Measurements from ENCODE around the gene DPP9. TPM values are rescaled to one million over a fixed set of nuclear protein-coding genes. Genes with fewer than 3 reads are reported as not detected.
A peak's percentile ranks its signal among the peaks of the same experiment; 100 is the strongest.

The DPP9 gene
- 40.7 and 46.8 TPM in 2 replicates for total RNA-seq (2021; fragmentation: NEBNext Ultra II Directional; extraction: Animal tissue kit (Norgen Biotek cat#: 25700))
- polyA plus RNA-seq (2011; rRNA removed) = 11.6 and 23.3 TPM in 2 replicates
- polyA plus RNA-seq (2011; cell fraction: cytosol; rRNA removed) = 8.8 TPM
- 14.8 TPM for polyA plus RNA-seq (2011; cell fraction: nucleus; rRNA removed)
- polyA plus RNA-seq (2012, experiment 1 of 2) = 16.8 to 25.1 TPM (median 22.4 TPM) in 4 replicates
- 27.0 TPM for polyA plus RNA-seq (2012, experiment 2 of 2)
- polyA plus RNA-seq (2013, experiment 1 of 2) = 26.2 TPM
- 22.8 TPM for polyA plus RNA-seq (2013, experiment 2 of 2)
- 9.5 and 9.9 TPM in 2 replicates for polyA minus RNA-seq (2011; rRNA and poly(A)+ RNA removed)
- 18.3 TPM for polyA minus RNA-seq (2011; cell fraction: cytosol; rRNA and poly(A)+ RNA removed)
- 33.5 TPM for polyA minus RNA-seq (2011; cell fraction: nucleus; rRNA and poly(A)+ RNA removed)
- long read RNA-seq, experiment 1, full-length matches to known transcripts = 4 of 32 reads
- long read RNA-seq, experiment 1, partial matches to known transcripts = 25 of 32 reads
- long read RNA-seq, experiment 1, other reads (novel, unspliced or antisense) = 3 of 32 reads
- long read RNA-seq, experiment 2, partial matches to known transcripts = 1 of 7 reads
- long read RNA-seq, experiment 2, other reads (novel, unspliced or antisense) = 5 of 7 reads

DNA sequence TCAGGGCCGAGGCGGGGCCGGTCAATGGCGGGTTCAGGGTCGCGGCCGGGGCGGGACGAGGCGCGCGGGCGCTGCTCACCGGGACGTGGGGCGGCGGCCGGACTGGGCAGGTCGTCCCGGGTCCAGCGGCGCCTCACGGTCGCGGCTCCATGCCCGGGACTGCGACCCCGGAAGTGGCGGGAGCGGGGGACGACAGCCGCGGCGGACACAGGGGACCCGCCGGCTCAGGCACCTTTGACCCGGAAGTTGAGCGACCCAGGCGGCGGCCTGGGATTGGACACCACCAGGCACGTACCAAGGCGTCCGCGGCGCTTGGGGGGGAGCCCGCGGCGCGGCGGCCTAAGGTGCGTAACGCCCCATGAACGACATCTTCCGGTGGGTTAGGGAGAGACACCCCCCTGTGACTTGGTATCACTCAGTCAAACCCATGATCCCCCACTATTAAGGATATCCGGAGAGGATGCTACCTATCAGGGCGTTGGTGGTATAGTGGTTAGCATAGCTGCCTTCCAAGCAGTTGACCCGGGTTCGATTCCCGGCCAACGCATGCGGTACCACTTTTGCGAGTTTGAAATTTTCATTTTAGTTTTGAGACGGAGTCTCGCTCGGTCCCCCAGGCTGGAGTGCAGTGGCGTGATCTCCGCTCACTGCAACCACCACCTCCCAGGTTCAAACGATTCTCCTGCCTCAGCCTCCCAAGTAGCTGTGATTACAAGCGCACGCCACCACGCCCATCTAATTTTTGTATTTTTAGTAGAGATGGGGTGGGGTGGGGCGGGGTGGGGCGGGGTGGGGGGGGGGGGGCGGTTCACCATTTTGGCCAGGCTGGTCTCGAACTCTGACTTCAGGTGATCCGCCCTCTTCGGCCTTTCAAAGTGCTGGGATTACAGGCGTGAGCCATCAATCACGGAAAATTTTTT, at the start of gene DPP9:
TSS of gene DPP9 (minus strand) at position 248 of the 920 bp plus-strand sequence. CDS start 3,936 bp downstream, outside the sequence.
- no peaks in the 10 kb centered on the region for H3K9me3 ChIP-seq (ENCODE audit: insufficient read depth in 2 of 2, low read depth in 1 of 2, low read length in 1 of 2)
- no peak within 1 kb of the TSS for H3K14ac ChIP-seq (ENCODE audit: insufficient read length)
- no peak within 1 kb of the TSS for H2BK15ac ChIP-seq (ENCODE audit: low read length)
- FAIRE-seq (peak; percentile 78), DNase-seq (ENCODE audit: low read depth in 1 of 2, low spot score in 2 of 2) (peak; percentile 98 to 99)
- ChIA-PET POLR2A (ENCODE audit: partially characterized antibody) (interaction anchor here (1.1 to 2.0 kb wide), 3 partner anchors 45 to 315 kb away, joined by 3 to 9 read pairs (median 8); partner anchors contain the start of gene FEM1A), CTCF (ENCODE audit: partially characterized antibody) (interaction anchor here (1.0 to 19.1 kb wide), 8 partner anchors 9 to 145 kb away, joined by 3 to 212 read pairs (median 4); partner anchors contain the start of gene FEM1A)
- peaks cover 8% of the 10 kb centered on the region for H3K23me2 ChIP-seq (ENCODE audit: low read depth, low read length)
- peak within 1 kb of the TSS; percentile 43 for H3K56ac ChIP-seq (replicated peaks; ENCODE audit: insufficient read length, low read depth, low read length)
- H3K79me1 ChIP-seq (ENCODE audit: low read depth, low read length) = peaks cover 14% of the 10 kb centered on the region; the same call in 1 of the 2 replicates
- H3K36me3 ChIP-seq (ENCODE audit: control insufficient read depth in 2 of 4, insufficient read depth in 4 of 4, low read length in 3 of 4) = peaks cover 0 to 4% (median 2%) of the 10 kb centered on the region in 4 experiments; a peak in 3 of 8 replicates
- peak within 1 kb of the TSS; percentile 73 to 93 for H3K4me2 ChIP-seq (ENCODE audit: insufficient read depth in 1 of 2, low read depth in 2 of 2, low read length in 2 of 2)
- H2AK5ac ChIP-seq (ENCODE audit: low read depth, low read length) = no peak within 1 kb of the TSS
- no peak within 1 kb of the TSS for H3K23ac ChIP-seq (ENCODE audit: insufficient read length)
- no peak within 1 kb of the TSS for H2BK120ac ChIP-seq (replicated peaks; ENCODE audit: low read depth, low read length)
- peak within 1 kb of the TSS; percentile 56; the same call in 1 of the 2 replicates for H3K27ac ChIP-seq (ENCODE audit: low read depth, low read length)
- no peaks in the 10 kb centered on the region for H3K27me3 ChIP-seq (replicated peaks in 1 of 4; ENCODE audit: control insufficient read depth in 3 of 4, extremely low read depth in 1 of 4, insufficient read depth in 3 of 4, low read length in 3 of 4)
- no peak within 1 kb of the TSS for H2BK12ac ChIP-seq (ENCODE audit: low read depth, low read length)
- H2AFZ ChIP-seq (ENCODE audit: low read length) = no peak within 1 kb of the TSS
- WGBS, 2 experiments (ENCODE audit: extremely low coverage in 1 of 2, insufficient coverage in 1 of 2, insufficient read length in 1 of 2, insufficient replicate concordance in 2 of 2, low coverage in 1 of 2, low lambda C conversion rate in 2 of 2, missing lambda C conversion rate in 1 of 2) = 1% methylated on average over 56 of the region's 79 CpGs; no CpG with 5 or more reads in 1 of the 2 experiments
- peaks cover 8 to 24% of the 10 kb centered on the region in 2 experiments; a peak in 3 of 4 replicates for H3K79me2 ChIP-seq (ENCODE audit: control insufficient read depth in 1 of 2, insufficient read depth in 2 of 2, low read length in 2 of 2)
- peak within 1 kb of the TSS; percentile 72 to 91 (median 78) for H3K9ac ChIP-seq (replicated peaks in 1 of 4; ENCODE audit: extremely low read depth in 1 of 4, low read depth in 3 of 4, low read length in 3 of 4)
- H2BK5ac ChIP-seq (ENCODE audit: low read depth, low read length) = no peak within 1 kb of the TSS
- H2BK20ac ChIP-seq (ENCODE audit: low read length) = no peak within 1 kb of the TSS
- no peak within 1 kb of the TSS for H3K4ac ChIP-seq (replicated peaks; ENCODE audit: insufficient read length, low read depth, low read length)
- H4K5ac ChIP-seq (ENCODE audit: insufficient read length, low read depth, low read length) = peak within 1 kb of the TSS; percentile 52
- peaks cover 3 to 18% of the 10 kb centered on the region in 2 experiments for H4K20me1 ChIP-seq (replicated peaks in 1 of 2; ENCODE audit: control insufficient read depth in 1 of 2, insufficient read depth in 2 of 2, low read length in 2 of 2)
- peak within 1 kb of the TSS; percentile 96 for H4K8ac ChIP-seq (ENCODE audit: extremely low read depth, insufficient read depth, low read length)
- H3K4me3 ChIP-seq (ENCODE audit: extremely low read depth in 1 of 4, insufficient read depth in 2 of 4, low read depth in 3 of 4, low read length in 4 of 4) = peak within 1 kb of the TSS; percentile 86 to 95 (median 90)
- H3K18ac ChIP-seq (ENCODE audit: extremely low read depth, low read length) = peak within 1 kb of the TSS; percentile 19; the same call in 1 of the 2 replicates
- H4K91ac ChIP-seq (replicated peaks; ENCODE audit: insufficient read length, low read length) = peak within 1 kb of the TSS; percentile 77
- H3K4me1 ChIP-seq (replicated peaks in 1 of 4; ENCODE audit: control insufficient read depth in 3 of 4, insufficient read depth in 4 of 4, low read length in 3 of 4) = peaks cover 0 to 5% (median 4%) of the 10 kb centered on the region in 4 experiments; a peak in 4 of 7 replicates
- TF ChIP-seq CBX8 (IDR thresholded peaks at IDR 0.05; ENCODE audit: borderline replicate concordance, low read depth, low read length) = no peak
- TF ChIP-seq SP4 (IDR thresholded peaks at IDR 0.05; ENCODE audit: low read length) = no peak; the same call in 1 of the 2 replicates
- no peak for TF ChIP-seq RFX5 (IDR thresholded peaks at IDR 0.05; ENCODE audit: borderline replicate concordance, low read depth, low read length)
- TF ChIP-seq, protein P1, sequence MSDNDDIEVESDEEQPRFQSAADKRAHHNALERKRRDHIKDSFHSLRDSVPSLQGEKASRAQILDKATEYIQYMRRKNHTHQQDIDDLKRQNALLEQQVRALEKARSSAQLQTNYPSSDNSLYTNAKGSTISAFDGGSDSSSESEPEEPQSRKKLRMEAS (IDR thresholded peaks at IDR 0.05) = peak; percentile 69; the same call in 1 of the 2 replicates
- TF ChIP-seq EGR1 (IDR thresholded peaks at IDR 0.05; ENCODE audit: borderline replicate concordance, low read depth, low read length) = peak; percentile 54; the same call in 1 of the 2 replicates
- no peak for TF ChIP-seq CTBP2 (IDR thresholded peaks at IDR 0.05; ENCODE audit: borderline replicate concordance, insufficient read depth, insufficient read length, low read length)
- peak; percentile 55 for TF ChIP-seq BRCA1 (IDR thresholded peaks at IDR 0.05; ENCODE audit: low read depth, low read length)
